ENCODE results near the gene CWC25.

GRCh38 chr17:38791162-38791561, 34.0 kb downstream of the CWC25 start:
- no peak for TF ChIP-seq POLR2A (IDR thresholded peaks at IDR 0.05)
- no peak for TF ChIP-seq CTCF (IDR thresholded peaks at IDR 0.05)

Measured in body of pancreas (tissue), 4 donors.